ENCODE data around the gene HES4. TPM values are rescaled to one million over a fixed set of nuclear protein-coding genes. Genes with fewer than 3 reads are reported as not detected.

HES4 gene
- total RNA-seq, 1 experiment from 2014 or later = 145 TPM

DNA sequence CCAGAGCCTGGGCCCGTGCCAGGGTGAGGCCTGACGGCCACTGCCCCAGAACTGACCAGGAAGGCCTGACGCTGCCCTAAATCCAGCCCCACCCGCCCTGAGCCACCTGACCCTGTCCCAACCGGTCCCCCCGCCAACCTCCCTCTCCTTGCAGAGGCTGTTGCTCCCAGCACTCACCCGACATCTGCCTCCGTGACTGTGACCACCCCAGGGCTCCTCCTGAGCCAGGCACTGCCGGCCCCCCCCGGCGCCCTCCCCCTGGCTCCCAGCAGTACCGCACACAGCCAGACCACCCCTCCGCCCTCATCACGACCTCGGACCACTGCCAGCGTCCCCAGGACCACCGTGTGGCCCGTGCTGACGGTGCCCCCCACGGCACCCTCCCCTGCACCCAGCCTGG lies 46.3 kb upstream of the HES4 start:
- TF ChIP-seq SRF (IDR thresholded peaks at IDR 0.05; ENCODE audit: low read depth) = no peak
- no peak for TF ChIP-seq POLR2AphosphoS5 (IDR thresholded peaks at IDR 0.05; ENCODE audit: low read depth, low read length)
- no peak for TF ChIP-seq SP1 (IDR thresholded peaks at IDR 0.05; ENCODE audit: low read depth)
- H2AFZ ChIP-seq (ENCODE audit: low read depth, low read length, poor library complexity, severe bottlenecking) = no peak overlapping the region
- TSS peak; percentile 31 for BruUV-seq (replicated peaks)
- H3K36me3 ChIP-seq (ENCODE audit: control insufficient read depth in 1 of 2, insufficient read depth in 2 of 2, low read length in 2 of 2) = peaks cover 19 to 37% of the 10 kb centered on the region in 2 experiments; a peak in 3 of 4 replicates
- H3K27ac ChIP-seq (ENCODE audit: low read depth, low read length) = no peak overlapping the region
- no peaks in the 10 kb centered on the region for H3K4me1 ChIP-seq (ENCODE audit: control insufficient read depth in 1 of 2, insufficient read depth in 2 of 2, low read length in 2 of 2)
- H3K9me3 ChIP-seq (ENCODE audit: control insufficient read depth in 1 of 2, insufficient read depth in 1 of 2, low read depth in 1 of 2, low read length in 2 of 2) = no peaks in the 10 kb centered on the region
- CTCF ChIA-PET = no interaction called here
- peaks cover 20% of the 10 kb centered on the region; the same call in 1 of the 2 replicates for H3K79me2 ChIP-seq (ENCODE audit: insufficient read depth, low read length)
- ATAC-seq = no peak
- H3K4me2 ChIP-seq (ENCODE audit: low read length) = no peak overlapping the region
- no peak overlapping the region for H3K4me3 ChIP-seq (replicated peaks in 1 of 2; ENCODE audit: low read depth in 1 of 2, low read length in 2 of 2)
- DNase-seq (ENCODE audit: low read depth, low spot score) = no peak
- no peaks in the 10 kb centered on the region for H3K9me2 ChIP-seq (ENCODE audit: insufficient read depth)
- no peaks in the 10 kb centered on the region for H3K27me3 ChIP-seq (ENCODE audit: insufficient read depth, low read length)
- H3K9ac ChIP-seq (ENCODE audit: low read length) = no peak overlapping the region
- intact Hi-C loops (cut with micrococcal nuclease) = no loop called here
- no peaks in the 10 kb centered on the region for H4K20me1 ChIP-seq (ENCODE audit: insufficient read depth)
- RAD21 ChIA-PET (ENCODE audit: low non-redundant PET in 1 of 2, low total read pairs in 2 of 2, uncharacterized antibody in 2 of 2, unreplicated experiment in 2 of 2) = no interaction called here
- POLR2A ChIA-PET = no interaction called here

DNA sequence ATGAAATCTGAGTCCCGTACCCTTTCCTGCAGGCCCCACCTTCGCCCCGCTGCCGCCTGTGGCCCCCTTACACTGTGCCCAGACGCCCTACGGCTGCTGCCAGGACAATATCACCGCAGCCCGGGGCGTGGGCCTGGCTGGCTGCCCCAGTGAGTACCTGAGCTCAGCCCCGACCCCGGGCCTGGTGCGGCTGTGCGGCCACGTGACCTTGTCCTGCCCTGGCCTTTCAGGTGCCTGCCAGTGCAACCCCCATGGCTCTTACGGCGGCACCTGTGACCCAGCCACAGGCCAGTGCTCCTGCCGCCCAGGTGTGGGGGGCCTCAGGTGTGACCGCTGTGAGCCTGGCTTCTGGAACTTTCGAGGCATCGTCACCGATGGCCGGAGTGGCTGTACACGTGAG lies 45.2 kb upstream of the HES4 start:
- peaks cover 4 to 5% of the 10 kb centered on the region in 2 experiments; a peak in 3 of 4 replicates for H3K4me1 ChIP-seq (ENCODE audit: control insufficient read depth in 1 of 2, insufficient read depth in 2 of 2, low read length in 2 of 2)
- intact Hi-C loops (cut with micrococcal nuclease) = no loop called here
- no peaks in the 10 kb centered on the region for H3K9me3 ChIP-seq (ENCODE audit: control insufficient read depth in 1 of 2, insufficient read depth in 1 of 2, low read depth in 1 of 2, low read length in 2 of 2)
- RAD21 ChIA-PET (ENCODE audit: low non-redundant PET in 1 of 2, low total read pairs in 2 of 2, uncharacterized antibody in 2 of 2, unreplicated experiment in 2 of 2) = no interaction called here
- DNase-seq (ENCODE audit: low read depth, low spot score) = no peak
- no peaks in the 10 kb centered on the region for H3K27me3 ChIP-seq (ENCODE audit: insufficient read depth, low read length)
- H3K36me3 ChIP-seq (ENCODE audit: control insufficient read depth in 1 of 2, insufficient read depth in 2 of 2, low read length in 2 of 2) = peaks cover 19 to 37% of the 10 kb centered on the region in 2 experiments; a peak in 3 of 4 replicates
- POLR2A ChIA-PET = no interaction called here
- no peaks in the 10 kb centered on the region for H3K9me2 ChIP-seq (ENCODE audit: insufficient read depth)
- TF ChIP-seq, protein P1, sequence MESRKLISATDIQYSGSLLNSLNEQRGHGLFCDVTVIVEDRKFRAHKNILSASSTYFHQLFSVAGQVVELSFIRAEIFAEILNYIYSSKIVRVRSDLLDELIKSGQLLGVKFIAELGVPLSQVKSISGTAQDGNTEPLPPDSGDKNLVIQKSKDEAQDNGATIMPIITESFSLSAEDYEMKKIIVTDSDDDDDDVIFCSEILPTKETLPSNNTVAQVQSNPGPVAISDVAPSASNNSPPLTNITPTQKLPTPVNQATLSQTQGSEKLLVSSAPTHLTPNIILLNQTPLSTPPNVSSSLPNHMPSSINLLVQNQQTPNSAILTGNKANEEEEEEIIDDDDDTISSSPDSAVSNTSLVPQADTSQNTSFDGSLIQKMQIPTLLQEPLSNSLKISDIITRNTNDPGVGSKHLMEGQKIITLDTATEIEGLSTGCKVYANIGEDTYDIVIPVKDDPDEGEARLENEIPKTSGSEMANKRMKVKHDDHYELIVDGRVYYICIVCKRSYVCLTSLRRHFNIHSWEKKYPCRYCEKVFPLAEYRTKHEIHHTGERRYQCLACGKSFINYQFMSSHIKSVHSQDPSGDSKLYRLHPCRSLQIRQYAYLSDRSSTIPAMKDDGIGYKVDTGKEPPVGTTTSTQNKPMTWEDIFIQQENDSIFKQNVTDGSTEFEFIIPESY (IDR thresholded peaks at IDR 0.05; ENCODE audit: extremely low read depth, insufficient replicate concordance, low read length) = no peak
- TF ChIP-seq POLR2A (IDR thresholded peaks at IDR 0.05; ENCODE audit: borderline replicate concordance, extremely low read depth, insufficient read depth, insufficient read length) (no peak), EZH2phosphoT487 (IDR thresholded peaks at IDR 0.05; ENCODE audit: borderline replicate concordance) (no peak), CBX3 (IDR thresholded peaks at IDR 0.05; ENCODE audit: low read depth) (no peak), RAD21 (IDR thresholded peaks at IDR 0.05; ENCODE audit: low read depth) (no peak), ZNF274 (IDR thresholded peaks at IDR 0.05; ENCODE audit: low read depth, low read length) (no peak), EZH2 (IDR thresholded peaks at IDR 0.05) (no peak), YY1 (IDR thresholded peaks at IDR 0.05; ENCODE audit: extremely low read depth, insufficient replicate concordance, low read depth, low read length) (no peak), ZFX (IDR thresholded peaks at IDR 0.05) (no peak), POLR2AphosphoS5 (IDR thresholded peaks at IDR 0.05; ENCODE audit: low read depth, low read length) (no peak), SP1 (IDR thresholded peaks at IDR 0.05; ENCODE audit: low read depth) (no peak)
- TF ChIP-seq, protein P2, sequence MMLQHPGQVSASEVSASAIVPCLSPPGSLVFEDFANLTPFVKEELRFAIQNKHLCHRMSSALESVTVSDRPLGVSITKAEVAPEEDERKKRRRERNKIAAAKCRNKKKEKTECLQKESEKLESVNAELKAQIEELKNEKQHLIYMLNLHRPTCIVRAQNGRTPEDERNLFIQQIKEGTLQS (IDR thresholded peaks at IDR 0.05) = no peak
- H3K79me2 ChIP-seq (ENCODE audit: insufficient read depth, low read length) = peaks cover 22% of the 10 kb centered on the region; the same call in 1 of the 2 replicates
- no peak for ATAC-seq
- no TSS peak for BruUV-seq (replicated peaks)
- H2AFZ ChIP-seq (ENCODE audit: low read depth, low read length, poor library complexity, severe bottlenecking) = no peak overlapping the region
- H3K4me2 ChIP-seq (ENCODE audit: low read length) = no peak overlapping the region
- CTCF ChIA-PET = no interaction called here
- no peak overlapping the region for H3K4me3 ChIP-seq (replicated peaks in 1 of 2; ENCODE audit: low read depth in 1 of 2, low read length in 2 of 2)
- H4K20me1 ChIP-seq (ENCODE audit: insufficient read depth) = no peaks in the 10 kb centered on the region
- H3K9ac ChIP-seq (ENCODE audit: low read length) = no peak overlapping the region
- H3K27ac ChIP-seq (ENCODE audit: low read depth, low read length) = no peak overlapping the region

Measured in HCT116 (cell line).